Body of pancreas (tissue), 4 donors: Measurements from ENCODE around the gene TRAPPC11. TPM values are rescaled to one million over a fixed set of nuclear protein-coding genes. Genes with fewer than 3 reads are reported as not detected.

Experiments used
- ATAC-seq: fragments of 150-250 bp; one replicate; pipeline ENCODE4 v1.9.1; 2016
- DNase-seq, 4 donors: peaks; one replicate each; pipeline ENCODE4 v3.0.0-alpha.2; 2019
- H3K27ac ChIP-seq, 4 donors: fragments of 200-600 bp; sonication (generic); 1 replicate in 3 of 4; 2 replicates in 1 of 4; pipeline versions ENCODE4 v1.5.1 to v1.6.1; 2016 to 2019; ENCODE audit warnings: mild to moderate bottlenecking in 1 of 4, mixed read lengths in 1 of 4, moderate library complexity in 1 of 4
- H3K27me3 ChIP-seq, 2 donors: fragments of 200-600 bp; sonication (generic); one replicate each; pipeline ENCODE4 v1.6.0; 2016; ENCODE audit warnings: mild to moderate bottlenecking in 1 of 2
- H3K36me3 ChIP-seq, 2 donors: fragments of 200-600 bp; sonication (generic); replicated peaks in 1 of 2; 2 replicates each; pipeline ENCODE4 v1.5.1; 2016; ENCODE audit warnings: low read depth in 2 of 2; ENCODE audit not compliant: insufficient read depth in 1 of 2
- H3K4me1 ChIP-seq: fragments of 200-600 bp; sonication (generic); one replicate; pipeline ENCODE4 v1.6.0; 2016
- H3K4me3 ChIP-seq, 2 donors: fragments of 200-600 bp; sonication (generic); 1 replicate in 1 of 2; 2 replicates in 1 of 2; pipeline ENCODE4 v1.5.1; 2016 to 2019
- H3K9me3 ChIP-seq, 3 donors: fragments of 200-600 bp; sonication (generic); 1 replicate in 2 of 3; 2 replicates in 1 of 3; pipeline ENCODE4 v1.5.1; 2016
- CTCF ChIP-seq, 7 experiments: fragments of 450-650 bp in 4 of 7; fragments of 200-600 bp in 3 of 7; sonication (generic) in 3 of 7; IDR thresholded peaks; one replicate each; pipeline ENCODE4 v1.5.1; 2016 to 2019; ENCODE audit warnings: antibody characterized with exemption in 7 of 7
- POLR2A ChIP-seq, 3 donors: fragments of 450-650 bp; IDR thresholded peaks; one replicate each; pipeline ENCODE4 v1.6.1; 2016; ENCODE audit warnings: antibody characterized with exemption in 3 of 3, mild to moderate bottlenecking in 2 of 3
- WGBS, 2 donors: methylation state at CpG; one replicate each; pipeline ENCODE4 v1.1.5; 2017; 5-methylcytosine and 5-hydroxymethylcytosine counted together
- intact Hi-C: fragments of 100-400 bp; cut with DNase I; formaldehyde crosslinking; loops from one replicate; pipeline ENCODE4 v1.15.1; 2023
- total RNA-seq, 2 donors: library from RNA; depleted of rRNA; stranded (reverse); fragments of >200 nt; gene quantifications; one replicate each; pipeline ENCODE4 v1.1.0, GENCODE V29; 2016

The TRAPPC11 gene
- total RNA-seq, 2 donors from 2014 or later, result 22.6 to 107 TPM

- H3K27ac ChIP-seq, result no peak overlapping the region
- whole genome bisulfite sequencing, 2 donors, result 86 to 88% methylated on average over 19 to 20 of the region's 20 CpGs
- intact Hi-C loops, result no loop called here
- TF ChIP-seq POLR2A (IDR thresholded peaks at IDR 0.05) (no peak), CTCF (IDR thresholded peaks at IDR 0.05) (no peak)
- no peaks in the 10 kb centered on the region for H3K27me3 ChIP-seq
- no peak overlapping the region for H3K4me3 ChIP-seq
- peaks cover 23% of the 10 kb centered on the region for H3K4me1 ChIP-seq
- no peaks in the 10 kb centered on the region for H3K9me3 ChIP-seq
- DNase-seq (no peak), ATAC-seq (no peak)
- H3K36me3 ChIP-seq, result no peaks in the 10 kb centered on the region
Observed at GRCh38 chr4:183612329-183613250, 46.5 kb upstream of the TRAPPC11 start.

DNA sequence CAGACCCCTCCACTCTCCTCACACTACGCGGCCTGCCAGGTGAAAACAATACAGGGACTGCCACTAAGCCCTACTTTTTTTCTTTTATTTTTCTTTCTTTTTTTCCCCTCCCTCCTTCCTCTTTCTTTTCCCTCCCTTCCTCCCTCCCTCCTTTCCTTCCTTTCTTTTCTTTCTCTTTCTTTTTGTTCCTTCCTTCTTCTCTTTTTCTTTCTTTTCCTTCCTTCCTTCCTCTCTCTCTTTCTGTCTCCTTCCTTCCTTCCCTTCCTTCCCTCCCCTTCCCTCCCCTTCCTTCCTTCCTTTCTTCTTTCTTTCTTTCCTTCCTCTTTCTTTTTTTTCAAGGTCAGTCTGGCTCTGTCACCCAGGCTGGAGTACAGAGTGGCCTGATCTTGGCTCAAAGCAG lies 42.0 kb upstream of the TRAPPC11 start:
- H3K27me3 ChIP-seq, result no peaks in the 10 kb centered on the region
- H3K9me3 ChIP-seq, result no peaks in the 10 kb centered on the region
- no peak overlapping the region for H3K4me3 ChIP-seq
- no peaks in the 10 kb centered on the region for H3K36me3 ChIP-seq
- ATAC-seq (no peak), DNase-seq (no peak)
- H3K27ac ChIP-seq, result peak overlapping the region in 3 of 4 donors; percentile 74 to 81 (median 80)
- TF ChIP-seq POLR2A (IDR thresholded peaks at IDR 0.05) (no peak), CTCF (IDR thresholded peaks at IDR 0.05) (no peak)
- intact Hi-C loops, result no loop called here
- peaks cover 53% of the 10 kb centered on the region for H3K4me1 ChIP-seq
- WGBS, 2 donors, result 93 to 97% methylated on average over 2 of the region's 2 CpGs

- ATAC-seq, result peak; percentile 47
- H3K9me3 ChIP-seq, result no peaks in the 10 kb centered on the region
- no peak overlapping the region for H3K4me3 ChIP-seq
- no peak for TF ChIP-seq CTCF (IDR thresholded peaks at IDR 0.05)
- H3K27me3 ChIP-seq, result no peaks in the 10 kb centered on the region
- DNase-seq, result peak; percentile 32 to 58 (median 39)
- intact Hi-C loops, result no loop called here
- no peaks in the 10 kb centered on the region for H3K36me3 ChIP-seq
- H3K4me1 ChIP-seq, result peaks cover 59% of the 10 kb centered on the region
- peak overlapping the region; percentile 67 to 81 (median 77) for H3K27ac ChIP-seq
- 15 to 24% methylated on average over 4 of the region's 4 CpGs for WGBS, 2 donors
Observed at GRCh38 chr4:183618681-183619080, 40.4 kb upstream of the TRAPPC11 start.

DNA sequence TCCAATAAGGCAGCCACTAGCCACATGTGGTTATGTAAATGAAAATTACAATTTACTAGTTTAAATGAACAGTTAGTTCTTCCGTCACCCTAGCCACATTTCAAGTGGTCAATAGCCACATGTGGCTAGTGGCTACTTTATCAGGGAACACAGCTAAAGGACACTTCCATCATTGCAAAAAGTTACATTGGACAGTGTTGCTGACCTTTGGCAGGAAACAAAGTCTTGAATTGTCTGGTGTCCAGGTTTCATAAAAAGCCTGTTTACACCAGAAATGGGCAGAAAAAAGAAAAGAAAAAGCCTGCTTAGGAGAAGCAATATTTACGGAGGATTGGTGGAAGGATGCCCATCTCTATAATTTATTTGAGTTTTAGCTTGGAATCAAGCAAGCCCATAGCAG lies 38.7 kb upstream of the TRAPPC11 start:
- Histone ChIP-seq H3K36me3 (no peaks in the 10 kb centered on the region), H3K9me3 (no peaks in the 10 kb centered on the region), H3K4me1 (peaks cover 59% of the 10 kb centered on the region), H3K27ac (peak overlapping the region in 3 of 4 donors; percentile 36 to 81 (median 80)), H3K4me3 (no peak overlapping the region), H3K27me3 (no peaks in the 10 kb centered on the region)
- WGBS, 2 donors, result 47 to 60% methylated on average over 2 of the region's 2 CpGs
- intact Hi-C loops, result no loop called here
- ATAC-seq, result no peak
- TF ChIP-seq CTCF (IDR thresholded peaks at IDR 0.05), result no peak
- no peak for TF ChIP-seq POLR2A (IDR thresholded peaks at IDR 0.05)
- no peak for DNase-seq
